ENCODE measurements around the gene NGEF. TPM values are rescaled to one million over a fixed set of nuclear protein-coding genes. Genes with fewer than 3 reads are reported as not detected.

The NGEF gene
- total RNA-seq, 1 donor from 2014 or later = 2.6 TPM

- H3K9ac ChIP-seq (ENCODE audit: low read depth in 1 of 3, low read length in 3 of 3) = no peak overlapping the region
- no peak overlapping the region for H3K4me3 ChIP-seq (ENCODE audit: low read length in 3 of 3)
- no peaks in the 10 kb centered on the region for H3K27me3 ChIP-seq (ENCODE audit: control insufficient read depth in 3 of 3, insufficient read depth in 3 of 3, low read length in 3 of 3)
- H3K27ac ChIP-seq (ENCODE audit: low read depth, low read length) = no peak overlapping the region
- H3K4me1 ChIP-seq (ENCODE audit: control insufficient read depth in 3 of 3, insufficient read depth in 3 of 3, low read length in 3 of 3) = no peaks in the 10 kb centered on the region
- no peaks in the 10 kb centered on the region for H3K36me3 ChIP-seq (ENCODE audit: control insufficient read depth in 3 of 3, insufficient read depth in 3 of 3, low read length in 3 of 3)
- peaks cover 0 to 3% (median 0%) of the 10 kb centered on the region in 3 donors for H3K9me3 ChIP-seq (ENCODE audit: control insufficient read depth in 3 of 3, low read length in 3 of 3)
Observed at GRCh38 chr2:233033672-233034071, 20.6 kb upstream of the NGEF start.

DNA sequence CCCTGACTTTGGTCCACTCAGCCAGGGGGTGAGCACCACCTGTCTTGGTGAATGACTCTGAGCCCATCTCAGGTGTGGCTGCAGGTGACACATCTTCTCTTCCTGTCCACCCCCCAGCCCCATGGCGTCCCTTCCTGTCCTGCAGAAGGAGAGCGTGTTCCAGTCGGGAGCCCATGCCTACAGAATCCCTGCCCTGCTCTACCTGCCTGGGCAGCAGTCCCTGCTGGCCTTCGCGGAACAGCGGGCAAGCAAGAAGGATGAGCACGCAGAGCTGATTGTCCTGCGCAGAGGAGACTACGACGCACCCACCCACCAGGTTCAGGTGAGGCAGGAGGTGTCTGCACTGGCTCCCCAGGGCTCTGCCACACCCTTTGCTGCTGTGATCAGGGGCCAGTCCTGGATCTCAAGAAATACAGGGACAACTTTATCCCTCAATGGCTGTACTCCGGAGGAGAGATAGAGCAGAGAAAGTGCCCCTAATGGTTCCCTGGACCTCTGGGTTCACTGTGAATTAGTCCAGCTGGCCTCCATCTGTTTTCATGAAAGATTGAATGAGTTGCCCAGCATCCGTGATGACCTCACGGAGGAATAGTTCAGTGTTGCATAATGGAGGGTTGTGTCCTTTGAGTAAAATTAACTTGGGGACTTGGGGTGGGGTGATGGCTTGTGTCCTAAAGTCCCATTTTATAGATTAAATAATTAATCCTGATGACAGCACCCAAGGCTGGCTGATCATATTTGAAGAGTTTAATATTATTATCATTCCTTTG, 19.7 kb upstream of the NGEF start, which contains the start of gene NEU2:
NEU2 (plus strand) TSS at position 122 of the 770 bp plus-strand sequence; CDS start at position 122, 0 bp downstream.
- no peaks in the 10 kb centered on the region for H3K27me3 ChIP-seq (ENCODE audit: control insufficient read depth in 3 of 3, insufficient read depth in 3 of 3, low read length in 3 of 3)
- no peaks in the 10 kb centered on the region for H3K4me1 ChIP-seq (ENCODE audit: control insufficient read depth in 3 of 3, insufficient read depth in 3 of 3, low read length in 3 of 3)
- H3K9ac ChIP-seq (ENCODE audit: low read depth in 1 of 3, low read length in 3 of 3) = no peak within 1 kb of the TSS
- no peak within 1 kb of the TSS for H3K4me3 ChIP-seq (ENCODE audit: low read length in 3 of 3)
- H3K9me3 ChIP-seq (ENCODE audit: control insufficient read depth in 3 of 3, low read length in 3 of 3) = peaks cover 0 to 3% (median 0%) of the 10 kb centered on the region in 3 donors
- no peaks in the 10 kb centered on the region for H3K36me3 ChIP-seq (ENCODE audit: control insufficient read depth in 3 of 3, insufficient read depth in 3 of 3, low read length in 3 of 3)
- no peak within 1 kb of the TSS for H3K27ac ChIP-seq (ENCODE audit: low read depth, low read length)

GRCh38 chr2:233031556-233032500, 18.8 kb upstream of the NGEF start:
- Histone ChIP-seq H3K4me1 (ENCODE audit: control insufficient read depth in 3 of 3, insufficient read depth in 3 of 3, low read length in 3 of 3) (no peaks in the 10 kb centered on the region), H3K27ac (ENCODE audit: low read depth, low read length) (no peak overlapping the region), H3K4me3 (ENCODE audit: low read length in 3 of 3) (no peak overlapping the region), H3K9ac (ENCODE audit: low read depth in 1 of 3, low read length in 3 of 3) (no peak overlapping the region), H3K9me3 (ENCODE audit: control insufficient read depth in 3 of 3, low read length in 3 of 3) (peaks cover 0 to 3% (median 0%) of the 10 kb centered on the region in 3 donors), H3K27me3 (ENCODE audit: control insufficient read depth in 3 of 3, insufficient read depth in 3 of 3, low read length in 3 of 3) (no peaks in the 10 kb centered on the region), H3K36me3 (ENCODE audit: control insufficient read depth in 3 of 3, insufficient read depth in 3 of 3, low read length in 3 of 3) (no peaks in the 10 kb centered on the region)

- Histone ChIP-seq H3K36me3 (ENCODE audit: control insufficient read depth in 3 of 3, insufficient read depth in 3 of 3, low read length in 3 of 3) (no peaks in the 10 kb centered on the region), H3K27me3 (ENCODE audit: control insufficient read depth in 3 of 3, insufficient read depth in 3 of 3, low read length in 3 of 3) (no peaks in the 10 kb centered on the region), H3K9ac (ENCODE audit: low read depth in 1 of 3, low read length in 3 of 3) (no peak overlapping the region), H3K9me3 (ENCODE audit: control insufficient read depth in 3 of 3, low read length in 3 of 3) (no peaks in the 10 kb centered on the region), H3K27ac (ENCODE audit: low read depth, low read length) (no peak overlapping the region), H3K4me3 (ENCODE audit: low read length in 3 of 3) (no peak overlapping the region), H3K4me1 (ENCODE audit: control insufficient read depth in 3 of 3, insufficient read depth in 3 of 3, low read length in 3 of 3) (no peaks in the 10 kb centered on the region)
Observed at GRCh38 chr2:233029321-233029720, 16.3 kb upstream of the NGEF start.

DNA sequence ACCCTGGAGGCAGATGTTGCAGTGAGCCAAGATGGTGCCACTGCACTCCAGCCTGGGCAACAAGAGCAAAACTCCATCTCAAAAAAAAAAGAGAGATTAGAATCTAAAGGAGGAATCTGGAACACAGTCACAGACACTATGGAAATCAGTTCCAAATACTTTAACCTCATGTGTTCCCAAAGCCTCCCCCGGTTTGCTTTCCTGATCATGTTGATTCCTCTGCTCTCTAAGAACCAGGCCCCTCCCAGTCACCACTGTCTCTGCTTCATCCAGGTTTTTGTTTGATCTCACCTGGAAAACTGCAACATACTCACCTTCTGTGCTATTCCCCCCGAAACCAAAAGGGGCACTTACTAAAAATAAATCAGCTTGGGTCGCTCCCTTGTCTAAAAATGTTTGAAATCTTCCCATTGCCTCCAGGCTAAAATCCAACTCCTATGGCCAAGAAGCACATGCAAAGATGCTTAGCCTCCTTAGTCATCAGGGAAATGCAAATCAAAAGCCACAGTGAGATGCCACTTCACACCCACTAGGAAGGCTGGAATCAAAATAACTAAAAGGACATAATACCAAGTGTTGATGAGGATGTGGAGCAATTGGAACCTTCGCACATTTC, 13.2 kb upstream of the NGEF start:
- H3K36me3 ChIP-seq (ENCODE audit: control insufficient read depth in 3 of 3, insufficient read depth in 3 of 3, low read length in 3 of 3) = no peaks in the 10 kb centered on the region
- H3K4me3 ChIP-seq (ENCODE audit: low read length in 3 of 3) = no peak overlapping the region
- no peak overlapping the region for H3K9ac ChIP-seq (ENCODE audit: low read depth in 1 of 3, low read length in 3 of 3)
- no peaks in the 10 kb centered on the region for H3K4me1 ChIP-seq (ENCODE audit: control insufficient read depth in 3 of 3, insufficient read depth in 3 of 3, low read length in 3 of 3)
- H3K27ac ChIP-seq (ENCODE audit: low read depth, low read length) = no peak overlapping the region
- H3K27me3 ChIP-seq (ENCODE audit: control insufficient read depth in 3 of 3, insufficient read depth in 3 of 3, low read length in 3 of 3) = no peaks in the 10 kb centered on the region
- H3K9me3 ChIP-seq (ENCODE audit: control insufficient read depth in 3 of 3, low read length in 3 of 3) = no peaks in the 10 kb centered on the region

- Histone ChIP-seq H3K36me3 (ENCODE audit: control insufficient read depth in 3 of 3, insufficient read depth in 3 of 3, low read length in 3 of 3) (no peaks in the 10 kb centered on the region), H3K9me3 (ENCODE audit: control insufficient read depth in 3 of 3, low read length in 3 of 3) (no peaks in the 10 kb centered on the region), H3K27ac (ENCODE audit: low read depth, low read length) (no peak overlapping the region), H3K9ac (ENCODE audit: low read depth in 1 of 3, low read length in 3 of 3) (no peak overlapping the region), H3K4me1 (ENCODE audit: control insufficient read depth in 3 of 3, insufficient read depth in 3 of 3, low read length in 3 of 3) (no peaks in the 10 kb centered on the region), H3K27me3 (ENCODE audit: control insufficient read depth in 3 of 3, insufficient read depth in 3 of 3, low read length in 3 of 3) (no peaks in the 10 kb centered on the region), H3K4me3 (ENCODE audit: low read length in 3 of 3) (no peak overlapping the region)
Observed at GRCh38 chr2:233025706-233026105, 12.7 kb upstream of the NGEF start.

GRCh38 chr2:233023761-233024410, 10.8 kb upstream of the NGEF start:
- no peaks in the 10 kb centered on the region for H3K4me1 ChIP-seq (ENCODE audit: control insufficient read depth in 3 of 3, insufficient read depth in 3 of 3, low read length in 3 of 3)
- no peak overlapping the region for H3K27ac ChIP-seq (ENCODE audit: low read depth, low read length)
- H3K27me3 ChIP-seq (ENCODE audit: control insufficient read depth in 3 of 3, insufficient read depth in 3 of 3, low read length in 3 of 3) = no peaks in the 10 kb centered on the region
- H3K4me3 ChIP-seq (ENCODE audit: low read length in 3 of 3) = no peak overlapping the region
- no peaks in the 10 kb centered on the region for H3K36me3 ChIP-seq (ENCODE audit: control insufficient read depth in 3 of 3, insufficient read depth in 3 of 3, low read length in 3 of 3)
- no peaks in the 10 kb centered on the region for H3K9me3 ChIP-seq (ENCODE audit: control insufficient read depth in 3 of 3, low read length in 3 of 3)
- H3K9ac ChIP-seq (ENCODE audit: low read depth in 1 of 3, low read length in 3 of 3) = no peak overlapping the region

GRCh38 chr2:233023007-233023760, 10.1 kb upstream of the NGEF start:
- Histone ChIP-seq H3K36me3 (ENCODE audit: control insufficient read depth in 3 of 3, insufficient read depth in 3 of 3, low read length in 3 of 3) (no peaks in the 10 kb centered on the region), H3K4me3 (ENCODE audit: low read length in 3 of 3) (no peak overlapping the region), H3K27me3 (ENCODE audit: control insufficient read depth in 3 of 3, insufficient read depth in 3 of 3, low read length in 3 of 3) (no peaks in the 10 kb centered on the region), H3K27ac (ENCODE audit: low read depth, low read length) (no peak overlapping the region), H3K9ac (ENCODE audit: low read depth in 1 of 3, low read length in 3 of 3) (no peak overlapping the region), H3K9me3 (ENCODE audit: control insufficient read depth in 3 of 3, low read length in 3 of 3) (no peaks in the 10 kb centered on the region), H3K4me1 (ENCODE audit: control insufficient read depth in 3 of 3, insufficient read depth in 3 of 3, low read length in 3 of 3) (no peaks in the 10 kb centered on the region)

DNA sequence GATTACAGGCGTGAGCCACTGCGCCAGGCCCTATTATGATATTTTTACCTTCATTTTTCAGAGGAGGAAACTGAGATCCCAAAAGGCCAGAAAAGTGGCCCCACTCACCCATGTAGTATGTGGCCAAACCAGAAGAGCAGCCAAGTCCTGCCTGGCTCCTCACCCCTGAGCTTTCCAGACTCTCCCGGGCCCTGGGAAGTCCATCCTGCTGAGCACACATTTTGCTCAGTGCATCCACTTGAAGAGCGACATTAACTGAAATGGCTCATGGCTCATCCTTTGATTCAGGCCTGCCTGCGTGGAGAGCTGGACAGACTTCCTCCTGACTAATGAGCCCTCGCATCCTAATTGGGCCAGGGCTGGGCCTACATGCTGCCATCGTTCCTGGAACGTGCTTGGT, 9.5 kb upstream of the NGEF start:
- Histone ChIP-seq H3K4me3 (ENCODE audit: low read length in 3 of 3) (no peak overlapping the region), H3K4me1 (ENCODE audit: control insufficient read depth in 3 of 3, insufficient read depth in 3 of 3, low read length in 3 of 3) (no peaks in the 10 kb centered on the region), H3K36me3 (ENCODE audit: control insufficient read depth in 3 of 3, insufficient read depth in 3 of 3, low read length in 3 of 3) (no peaks in the 10 kb centered on the region)

More for the DNA sequence above, 9.5 kb upstream of the NGEF start:
- Histone ChIP-seq H3K9me3 (ENCODE audit: control insufficient read depth in 3 of 3, low read length in 3 of 3) (no peaks in the 10 kb centered on the region), H3K9ac (ENCODE audit: low read depth in 1 of 3, low read length in 3 of 3) (no peak overlapping the region), H3K27ac (ENCODE audit: low read depth, low read length) (no peak overlapping the region), H3K27me3 (ENCODE audit: control insufficient read depth in 3 of 3, insufficient read depth in 3 of 3, low read length in 3 of 3) (no peaks in the 10 kb centered on the region)

Data from skeletal muscle tissue (tissue), 4 donors.